ENCODE results near the gene MCTP2.
A peak's percentile ranks its signal among the peaks of the same experiment; 100 is the strongest.
"Not testable (repeated sequence)": the region's sequence is repeated elsewhere in the genome, so short reads cannot be mapped to it uniquely, and the experiment has no call there.

MCTP2 gene

DNA sequence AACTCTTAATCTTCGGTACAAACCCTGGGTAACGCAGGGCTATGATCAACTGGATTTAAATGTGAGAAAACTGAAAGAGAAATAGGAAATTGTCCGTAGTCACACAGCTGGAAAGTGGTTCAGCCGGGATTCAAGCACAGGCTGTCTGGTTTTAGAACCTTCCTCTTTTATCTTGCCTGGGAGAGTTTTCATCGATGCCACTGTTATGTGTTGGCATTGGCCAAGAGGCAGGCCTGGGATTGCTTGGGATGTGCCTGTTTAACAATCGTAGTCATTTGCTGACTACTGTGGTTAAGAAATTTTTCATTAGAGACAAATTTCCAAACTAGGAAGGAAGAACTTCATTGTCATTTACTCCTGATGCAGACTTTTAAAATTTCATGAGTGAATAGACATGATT lies 4.3 kb downstream of the MCTP2 start:
- H3K27ac ChIP-seq, result peak overlapping the region; percentile 21; the same call in 1 of the 2 replicates
- TF ChIP-seq, protein P1, sequence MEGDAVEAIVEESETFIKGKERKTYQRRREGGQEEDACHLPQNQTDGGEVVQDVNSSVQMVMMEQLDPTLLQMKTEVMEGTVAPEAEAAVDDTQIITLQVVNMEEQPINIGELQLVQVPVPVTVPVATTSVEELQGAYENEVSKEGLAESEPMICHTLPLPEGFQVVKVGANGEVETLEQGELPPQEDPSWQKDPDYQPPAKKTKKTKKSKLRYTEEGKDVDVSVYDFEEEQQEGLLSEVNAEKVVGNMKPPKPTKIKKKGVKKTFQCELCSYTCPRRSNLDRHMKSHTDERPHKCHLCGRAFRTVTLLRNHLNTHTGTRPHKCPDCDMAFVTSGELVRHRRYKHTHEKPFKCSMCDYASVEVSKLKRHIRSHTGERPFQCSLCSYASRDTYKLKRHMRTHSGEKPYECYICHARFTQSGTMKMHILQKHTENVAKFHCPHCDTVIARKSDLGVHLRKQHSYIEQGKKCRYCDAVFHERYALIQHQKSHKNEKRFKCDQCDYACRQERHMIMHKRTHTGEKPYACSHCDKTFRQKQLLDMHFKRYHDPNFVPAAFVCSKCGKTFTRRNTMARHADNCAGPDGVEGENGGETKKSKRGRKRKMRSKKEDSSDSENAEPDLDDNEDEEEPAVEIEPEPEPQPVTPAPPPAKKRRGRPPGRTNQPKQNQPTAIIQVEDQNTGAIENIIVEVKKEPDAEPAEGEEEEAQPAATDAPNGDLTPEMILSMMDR (conservative IDR thresholded peaks at IDR 0.05), result no peak
- no peak for TF ChIP-seq ZFX (IDR thresholded peaks at IDR 0.05)

DNA sequence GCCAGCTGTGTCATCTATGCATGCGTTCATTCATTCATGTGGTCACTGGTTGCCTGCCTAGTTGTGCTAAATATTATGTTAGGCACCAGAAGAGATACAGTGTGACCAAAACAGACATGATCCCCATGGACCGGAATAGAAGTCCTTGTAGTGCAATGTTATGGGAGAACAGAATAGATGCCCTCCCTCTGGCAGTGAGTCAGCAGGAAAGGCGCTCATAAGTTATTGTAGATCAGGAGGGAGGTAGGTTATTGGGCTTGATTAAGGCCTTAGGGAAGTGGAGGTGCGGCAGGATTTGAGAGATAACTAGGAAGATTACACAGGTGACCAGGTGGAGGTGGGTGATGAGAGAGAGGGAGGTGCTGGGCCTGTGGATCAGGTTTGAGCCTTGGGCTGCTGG lies 5.2 kb downstream of the MCTP2 start:
- no peak for TF ChIP-seq ZFX (IDR thresholded peaks at IDR 0.05)
- TF ChIP-seq, protein P1 (conservative IDR thresholded peaks at IDR 0.05), result no peak
- peak overlapping the region; percentile 58 for H3K27ac ChIP-seq

- TF ChIP-seq, protein P1 (conservative IDR thresholded peaks at IDR 0.05), result no peak
- no peak for TF ChIP-seq ZFX (IDR thresholded peaks at IDR 0.05)
- peak overlapping the region; percentile 64; the same call in 1 of the 2 replicates for H3K27ac ChIP-seq
These were observed 6.5 kb downstream of the MCTP2 start for GRCh38 chr15:94237903-94238302.

- peak overlapping the region; percentile 74; the same call in 1 of the 2 replicates for H3K27ac ChIP-seq
- TF ChIP-seq ZFX (IDR thresholded peaks at IDR 0.05), result no peak
- TF ChIP-seq, protein P1 (conservative IDR thresholded peaks at IDR 0.05), result no peak
These were observed 7.3 kb downstream of the MCTP2 start for GRCh38 chr15:94238539-94239118.

DNA sequence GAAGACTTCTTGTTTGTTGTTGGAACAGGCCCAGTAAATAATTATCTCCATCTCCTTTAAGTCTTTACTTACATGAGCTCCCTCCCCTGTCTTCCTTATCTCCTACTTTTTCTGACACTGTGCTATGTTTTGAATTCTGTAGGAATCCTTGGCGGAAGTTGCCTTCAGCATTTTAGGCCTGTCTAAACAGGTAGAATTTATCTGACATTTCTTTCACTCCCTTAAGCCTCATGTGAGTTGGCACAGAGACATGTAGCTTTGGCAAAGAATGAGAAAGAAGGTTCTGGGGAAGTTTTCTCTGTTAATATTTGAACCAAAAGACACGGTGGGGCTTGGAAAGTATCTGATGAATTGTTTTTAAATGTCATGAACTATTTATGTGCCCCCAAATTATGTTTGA lies 8.1 kb downstream of the MCTP2 start:
- TF ChIP-seq, protein P1 (conservative IDR thresholded peaks at IDR 0.05), result no peak
- no peak for TF ChIP-seq ZFX (IDR thresholded peaks at IDR 0.05)

DNA sequence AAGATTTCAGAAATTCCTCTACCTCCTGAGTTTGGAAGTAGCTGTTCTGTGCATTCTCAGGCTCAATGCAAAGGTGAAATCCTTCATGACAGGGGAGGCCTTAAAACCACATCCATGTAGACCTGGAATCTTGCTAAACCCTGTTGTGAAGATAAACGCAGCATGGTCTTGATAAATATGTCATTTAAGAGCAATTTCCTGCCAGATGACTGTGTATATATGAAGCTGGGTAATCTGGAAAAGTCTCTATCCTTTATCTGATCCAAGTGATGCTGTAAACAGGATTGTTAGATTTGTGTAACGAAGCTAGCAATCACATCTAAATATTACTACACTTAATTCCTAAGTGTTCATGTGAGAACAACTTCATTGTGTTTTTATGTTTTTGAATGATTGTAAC lies 9.1 kb downstream of the MCTP2 start:
- H3K27ac ChIP-seq, result peak overlapping the region; percentile 60; the same call in 1 of the 2 replicates
- TF ChIP-seq ZFX (IDR thresholded peaks at IDR 0.05), result no peak
- TF ChIP-seq, protein P1 (conservative IDR thresholded peaks at IDR 0.05), result no peak

More for the DNA sequence above, 8.1 kb downstream of the MCTP2 start:
- peak overlapping the region; percentile 74; the same call in 1 of the 2 replicates for H3K27ac ChIP-seq

GRCh38 chr15:94242257-94242656 lies 10.9 kb downstream of the MCTP2 start:
- TF ChIP-seq, protein P1 (conservative IDR thresholded peaks at IDR 0.05), result no peak
- no peak for TF ChIP-seq ZFX (IDR thresholded peaks at IDR 0.05)
- H3K27ac ChIP-seq, result no peak overlapping the region

DNA sequence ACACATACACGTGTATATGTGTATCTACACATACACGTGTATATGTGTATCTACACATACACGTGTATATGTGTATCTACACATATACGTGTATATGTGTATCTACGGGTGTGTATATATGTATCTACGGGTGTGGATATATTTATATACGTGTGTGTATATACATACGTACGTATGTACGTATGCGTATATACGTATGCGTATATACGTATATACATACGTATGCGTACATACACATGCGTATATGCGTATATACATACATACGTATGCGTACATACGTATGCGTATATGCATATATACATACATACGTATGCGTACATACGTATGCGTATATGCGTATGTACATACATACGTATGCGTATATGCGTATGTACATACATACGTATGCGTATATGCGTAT lies 11.6 kb downstream of the MCTP2 start:
- H3K27ac ChIP-seq, result not testable (repeated sequence)

Measured in C4-2B (cell line).